ENCODE results near the gene C4BPA.

DNA sequence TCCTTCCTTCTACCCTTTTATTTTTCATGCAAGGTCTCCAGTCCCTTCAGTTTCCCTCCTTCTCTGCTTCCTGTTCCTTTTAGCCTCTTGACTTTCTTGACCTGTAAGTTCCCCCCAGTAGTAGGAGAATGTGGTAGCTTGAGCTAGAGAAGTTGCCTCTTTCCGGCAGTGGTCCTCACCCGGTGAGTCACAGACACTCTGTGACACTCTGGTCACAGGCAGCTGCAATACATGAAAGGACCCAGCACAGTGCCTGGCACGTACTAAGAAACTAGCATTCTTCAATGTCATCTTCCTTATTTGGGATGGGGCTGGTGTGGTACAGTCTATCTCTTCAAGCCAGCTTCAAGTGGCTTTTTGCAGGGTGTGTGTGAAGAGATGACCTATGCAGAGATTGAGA lies 35.0 kb upstream of the C4BPA start:
- no peak for TF ChIP-seq CTCF (conservative IDR thresholded peaks at IDR 0.05; ENCODE audit: low read depth, low read length)
- no peak for TF ChIP-seq RCOR1 (IDR thresholded peaks at IDR 0.05; ENCODE audit: insufficient replicate concordance, low read length)

All from IMR-90 (cell line).